Measurements from ENCODE around the gene MINAR1. TPM values are rescaled to one million over a fixed set of nuclear protein-coding genes. Genes with fewer than 3 reads are reported as not detected.
A peak's percentile ranks its signal among the peaks of the same experiment; 100 is the strongest.

Gene MINAR1
- polyA plus RNA-seq, 1 of the 3 experiments (the other 2 are of a cell fraction) = 0.35 TPM

DNA sequence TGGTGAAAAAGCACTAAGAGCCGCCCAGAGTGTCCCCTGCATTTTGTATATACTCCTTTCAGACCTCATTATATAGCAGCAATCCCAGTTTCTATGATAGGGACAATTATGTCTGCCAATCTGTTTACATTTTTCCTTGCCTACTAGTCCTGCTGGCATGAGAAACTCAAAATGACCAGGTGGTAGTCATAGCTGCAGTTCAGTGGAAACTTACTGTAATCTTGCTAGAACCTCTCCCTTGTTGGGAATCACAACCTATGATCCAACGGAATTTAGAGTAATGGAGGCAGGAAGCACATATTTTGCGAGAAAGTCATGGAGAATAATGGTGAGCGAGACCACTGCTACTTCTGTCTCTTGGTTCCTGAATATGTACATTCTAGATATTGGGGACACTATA, 28.6 kb upstream of the MINAR1 start:
- TF ChIP-seq RXRA (IDR thresholded peaks at IDR 0.05; ENCODE audit: borderline replicate concordance, low read depth) (no peak), TAF1 (IDR thresholded peaks at IDR 0.05; ENCODE audit: borderline replicate concordance, low read depth, low read length) (no peak), JUND (IDR thresholded peaks at IDR 0.05) (no peak), SMC3 (IDR thresholded peaks at IDR 0.05; ENCODE audit: low read depth, low read length) (no peak), RFX5 (IDR thresholded peaks at IDR 0.05; ENCODE audit: low read length) (no peak), SIN3A (IDR thresholded peaks at IDR 0.05; ENCODE audit: borderline replicate concordance, low read depth, low read length) (no peak), TCF12 (IDR thresholded peaks at IDR 0.05) (no peak), YY1 (IDR thresholded peaks at IDR 0.05; ENCODE audit: low read depth) (no peak), RAD21 (IDR thresholded peaks at IDR 0.05; ENCODE audit: low read length) (no peak)
- TF ChIP-seq, protein P1, sequence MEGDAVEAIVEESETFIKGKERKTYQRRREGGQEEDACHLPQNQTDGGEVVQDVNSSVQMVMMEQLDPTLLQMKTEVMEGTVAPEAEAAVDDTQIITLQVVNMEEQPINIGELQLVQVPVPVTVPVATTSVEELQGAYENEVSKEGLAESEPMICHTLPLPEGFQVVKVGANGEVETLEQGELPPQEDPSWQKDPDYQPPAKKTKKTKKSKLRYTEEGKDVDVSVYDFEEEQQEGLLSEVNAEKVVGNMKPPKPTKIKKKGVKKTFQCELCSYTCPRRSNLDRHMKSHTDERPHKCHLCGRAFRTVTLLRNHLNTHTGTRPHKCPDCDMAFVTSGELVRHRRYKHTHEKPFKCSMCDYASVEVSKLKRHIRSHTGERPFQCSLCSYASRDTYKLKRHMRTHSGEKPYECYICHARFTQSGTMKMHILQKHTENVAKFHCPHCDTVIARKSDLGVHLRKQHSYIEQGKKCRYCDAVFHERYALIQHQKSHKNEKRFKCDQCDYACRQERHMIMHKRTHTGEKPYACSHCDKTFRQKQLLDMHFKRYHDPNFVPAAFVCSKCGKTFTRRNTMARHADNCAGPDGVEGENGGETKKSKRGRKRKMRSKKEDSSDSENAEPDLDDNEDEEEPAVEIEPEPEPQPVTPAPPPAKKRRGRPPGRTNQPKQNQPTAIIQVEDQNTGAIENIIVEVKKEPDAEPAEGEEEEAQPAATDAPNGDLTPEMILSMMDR (IDR thresholded peaks at IDR 0.05) = no peak
- TF ChIP-seq, protein P2, sequence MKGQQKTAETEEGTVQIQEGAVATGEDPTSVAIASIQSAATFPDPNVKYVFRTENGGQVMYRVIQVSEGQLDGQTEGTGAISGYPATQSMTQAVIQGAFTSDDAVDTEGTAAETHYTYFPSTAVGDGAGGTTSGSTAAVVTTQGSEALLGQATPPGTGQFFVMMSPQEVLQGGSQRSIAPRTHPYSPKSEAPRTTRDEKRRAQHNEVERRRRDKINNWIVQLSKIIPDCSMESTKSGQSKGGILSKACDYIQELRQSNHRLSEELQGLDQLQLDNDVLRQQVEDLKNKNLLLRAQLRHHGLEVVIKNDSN (IDR thresholded peaks at IDR 0.05; ENCODE audit: borderline replicate concordance, low read depth) = no peak
- TF ChIP-seq, protein P3, sequence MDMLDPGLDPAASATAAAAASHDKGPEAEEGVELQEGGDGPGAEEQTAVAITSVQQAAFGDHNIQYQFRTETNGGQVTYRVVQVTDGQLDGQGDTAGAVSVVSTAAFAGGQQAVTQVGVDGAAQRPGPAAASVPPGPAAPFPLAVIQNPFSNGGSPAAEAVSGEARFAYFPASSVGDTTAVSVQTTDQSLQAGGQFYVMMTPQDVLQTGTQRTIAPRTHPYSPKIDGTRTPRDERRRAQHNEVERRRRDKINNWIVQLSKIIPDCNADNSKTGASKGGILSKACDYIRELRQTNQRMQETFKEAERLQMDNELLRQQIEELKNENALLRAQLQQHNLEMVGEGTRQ (IDR thresholded peaks at IDR 0.05; ENCODE audit: borderline replicate concordance, low read depth, low read length) = no peak
- H4K20me1 ChIP-seq (ENCODE audit: insufficient read depth) = no peaks in the 10 kb centered on the region
- WGBS (ENCODE audit: low lambda C conversion rate) = 77% methylated on average over 4 of the region's 4 CpGs
- H3F3A ChIP-seq (replicated peaks; ENCODE audit: insufficient read depth) = no peaks in the 10 kb centered on the region
- H3K27ac ChIP-seq (ENCODE audit: low read depth in 2 of 2, low read length in 1 of 2) = no peak overlapping the region
- POLR2A ChIA-PET = no interaction called here
- H3K4me1 ChIP-seq (ENCODE audit: control insufficient read depth in 1 of 2, insufficient read depth in 2 of 2, low read depth in 1 of 2, low read length in 1 of 2) = peaks cover 0 to 6% of the 10 kb centered on the region in 2 experiments; a peak in 2 of 4 replicates
- H3K36me3 ChIP-seq (replicated peaks in 1 of 2; ENCODE audit: control insufficient read depth in 1 of 2, insufficient read depth in 2 of 2, low read length in 1 of 2) = no peaks in the 10 kb centered on the region
- no peak overlapping the region for H2AFZ ChIP-seq (ENCODE audit: low read depth)
- no peak overlapping the region for H3K4me3 ChIP-seq (ENCODE audit: low read depth in 2 of 2, low read length in 1 of 2)
- no peak for DNase-seq
- no peak overlapping the region for H3K4me2 ChIP-seq
- no peaks in the 10 kb centered on the region for H3K27me3 ChIP-seq (ENCODE audit: insufficient read depth)
- no peak overlapping the region for H3K9ac ChIP-seq
- CTCF ChIA-PET = interaction anchor here (7.5 kb wide), 1 partner anchor 22 kb away, joined by 46 read pairs; no protein-coding TSS in a partner anchor
- H3K79me2 ChIP-seq (ENCODE audit: insufficient read depth) = no peaks in the 10 kb centered on the region
- no peaks in the 10 kb centered on the region for H3K9me2 ChIP-seq
- no peaks in the 10 kb centered on the region for H3K9me3 ChIP-seq

DNA sequence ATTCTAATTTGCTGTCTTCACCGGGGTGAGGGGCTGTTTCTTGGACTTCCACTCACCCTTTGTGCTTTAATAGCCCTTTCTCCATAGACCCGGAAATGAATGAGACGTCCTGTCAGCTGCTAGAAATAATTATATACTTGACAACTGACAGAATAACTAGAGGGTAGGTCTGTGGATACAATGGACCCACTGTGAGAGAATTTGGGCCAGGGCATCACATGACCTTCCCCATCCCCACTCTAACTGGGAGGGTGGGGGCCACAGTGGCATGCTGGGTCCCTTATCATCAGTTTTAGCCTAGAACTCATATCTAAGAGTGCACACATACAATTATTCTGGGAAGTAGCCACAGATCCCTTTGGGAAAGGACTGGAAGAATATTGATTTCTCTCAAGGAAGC, 25.9 kb upstream of the MINAR1 start:
- no peaks in the 10 kb centered on the region for H3F3A ChIP-seq (replicated peaks; ENCODE audit: insufficient read depth)
- H3K9me3 ChIP-seq = no peaks in the 10 kb centered on the region
- no peak for DNase-seq
- no peaks in the 10 kb centered on the region for H3K79me2 ChIP-seq (ENCODE audit: insufficient read depth)
- POLR2A ChIA-PET = no interaction called here
- H4K20me1 ChIP-seq (ENCODE audit: insufficient read depth) = no peaks in the 10 kb centered on the region
- H2AFZ ChIP-seq (ENCODE audit: low read depth) = no peak overlapping the region
- H3K4me2 ChIP-seq = no peak overlapping the region
- H3K9ac ChIP-seq = no peak overlapping the region
- CTCF ChIA-PET = interaction anchor here (1.7 kb wide), 1 partner anchor 67 kb away, joined by 5 read pairs; no protein-coding TSS in a partner anchor
- H3K4me3 ChIP-seq (ENCODE audit: low read depth in 2 of 2, low read length in 1 of 2) = no peak overlapping the region
- H3K4me1 ChIP-seq (ENCODE audit: control insufficient read depth in 1 of 2, insufficient read depth in 2 of 2, low read depth in 1 of 2, low read length in 1 of 2) = peaks cover 0 to 8% of the 10 kb centered on the region in 2 experiments; a peak in 3 of 4 replicates
- H3K27ac ChIP-seq (ENCODE audit: low read depth in 2 of 2, low read length in 1 of 2) = peak overlapping the region in 1 of 2 experiments; percentile 6; a peak in 1 of 4 replicates
- no peaks in the 10 kb centered on the region for H3K36me3 ChIP-seq (replicated peaks in 1 of 2; ENCODE audit: control insufficient read depth in 1 of 2, insufficient read depth in 2 of 2, low read length in 1 of 2)
- 82% methylated on average over 3 of the region's 3 CpGs for WGBS (ENCODE audit: low lambda C conversion rate)
- no peaks in the 10 kb centered on the region for H3K9me2 ChIP-seq
- H3K27me3 ChIP-seq (ENCODE audit: insufficient read depth) = no peaks in the 10 kb centered on the region
- TF ChIP-seq EZH2phosphoT487 (IDR thresholded peaks at IDR 0.05; ENCODE audit: borderline replicate concordance, low read depth) (no peak), SIN3A (IDR thresholded peaks at IDR 0.05; ENCODE audit: borderline replicate concordance, low read depth, low read length) (no peak), MXI1 (IDR thresholded peaks at IDR 0.05; ENCODE audit: low read depth, low read length) (no peak), POLR2AphosphoS5 (IDR thresholded peaks at IDR 0.05; ENCODE audit: low read depth, low read length) (no peak), NFIC (IDR thresholded peaks at IDR 0.05; ENCODE audit: borderline replicate concordance) (no peak), TCF12 (IDR thresholded peaks at IDR 0.05) (no peak)
- TF ChIP-seq, protein P1 (IDR thresholded peaks at IDR 0.05) = no peak
- TF ChIP-seq, protein P4, sequence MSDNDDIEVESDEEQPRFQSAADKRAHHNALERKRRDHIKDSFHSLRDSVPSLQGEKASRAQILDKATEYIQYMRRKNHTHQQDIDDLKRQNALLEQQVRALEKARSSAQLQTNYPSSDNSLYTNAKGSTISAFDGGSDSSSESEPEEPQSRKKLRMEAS (IDR thresholded peaks at IDR 0.05; ENCODE audit: low read depth) = no peak
- TF ChIP-seq, protein P5, sequence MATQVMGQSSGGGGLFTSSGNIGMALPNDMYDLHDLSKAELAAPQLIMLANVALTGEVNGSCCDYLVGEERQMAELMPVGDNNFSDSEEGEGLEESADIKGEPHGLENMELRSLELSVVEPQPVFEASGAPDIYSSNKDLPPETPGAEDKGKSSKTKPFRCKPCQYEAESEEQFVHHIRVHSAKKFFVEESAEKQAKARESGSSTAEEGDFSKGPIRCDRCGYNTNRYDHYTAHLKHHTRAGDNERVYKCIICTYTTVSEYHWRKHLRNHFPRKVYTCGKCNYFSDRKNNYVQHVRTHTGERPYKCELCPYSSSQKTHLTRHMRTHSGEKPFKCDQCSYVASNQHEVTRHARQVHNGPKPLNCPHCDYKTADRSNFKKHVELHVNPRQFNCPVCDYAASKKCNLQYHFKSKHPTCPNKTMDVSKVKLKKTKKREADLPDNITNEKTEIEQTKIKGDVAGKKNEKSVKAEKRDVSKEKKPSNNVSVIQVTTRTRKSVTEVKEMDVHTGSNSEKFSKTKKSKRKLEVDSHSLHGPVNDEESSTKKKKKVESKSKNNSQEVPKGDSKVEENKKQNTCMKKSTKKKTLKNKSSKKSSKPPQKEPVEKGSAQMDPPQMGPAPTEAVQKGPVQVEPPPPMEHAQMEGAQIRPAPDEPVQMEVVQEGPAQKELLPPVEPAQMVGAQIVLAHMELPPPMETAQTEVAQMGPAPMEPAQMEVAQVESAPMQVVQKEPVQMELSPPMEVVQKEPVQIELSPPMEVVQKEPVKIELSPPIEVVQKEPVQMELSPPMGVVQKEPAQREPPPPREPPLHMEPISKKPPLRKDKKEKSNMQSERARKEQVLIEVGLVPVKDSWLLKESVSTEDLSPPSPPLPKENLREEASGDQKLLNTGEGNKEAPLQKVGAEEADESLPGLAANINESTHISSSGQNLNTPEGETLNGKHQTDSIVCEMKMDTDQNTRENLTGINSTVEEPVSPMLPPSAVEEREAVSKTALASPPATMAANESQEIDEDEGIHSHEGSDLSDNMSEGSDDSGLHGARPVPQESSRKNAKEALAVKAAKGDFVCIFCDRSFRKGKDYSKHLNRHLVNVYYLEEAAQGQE (IDR thresholded peaks at IDR 0.05; ENCODE audit: low read depth, low read length) = no peak
